22Rv1 (cell line): ENCODE data around the gene SYNE2.

ENCODE experiments used
- CTCF ChIP-seq: fragments of 450-650 bp; IDR thresholded peaks from 2 replicates; pipeline ENCODE4 v1.5.1; 2017; ENCODE audit warnings: mild to moderate bottlenecking
- ZFX ChIP-seq: fragments of 450-650 bp; IDR thresholded peaks from 2 replicates; pipeline ENCODE4 v1.6.1; 2017; ENCODE audit warnings: antibody characterized with exemption, borderline replicate concordance

DNA sequence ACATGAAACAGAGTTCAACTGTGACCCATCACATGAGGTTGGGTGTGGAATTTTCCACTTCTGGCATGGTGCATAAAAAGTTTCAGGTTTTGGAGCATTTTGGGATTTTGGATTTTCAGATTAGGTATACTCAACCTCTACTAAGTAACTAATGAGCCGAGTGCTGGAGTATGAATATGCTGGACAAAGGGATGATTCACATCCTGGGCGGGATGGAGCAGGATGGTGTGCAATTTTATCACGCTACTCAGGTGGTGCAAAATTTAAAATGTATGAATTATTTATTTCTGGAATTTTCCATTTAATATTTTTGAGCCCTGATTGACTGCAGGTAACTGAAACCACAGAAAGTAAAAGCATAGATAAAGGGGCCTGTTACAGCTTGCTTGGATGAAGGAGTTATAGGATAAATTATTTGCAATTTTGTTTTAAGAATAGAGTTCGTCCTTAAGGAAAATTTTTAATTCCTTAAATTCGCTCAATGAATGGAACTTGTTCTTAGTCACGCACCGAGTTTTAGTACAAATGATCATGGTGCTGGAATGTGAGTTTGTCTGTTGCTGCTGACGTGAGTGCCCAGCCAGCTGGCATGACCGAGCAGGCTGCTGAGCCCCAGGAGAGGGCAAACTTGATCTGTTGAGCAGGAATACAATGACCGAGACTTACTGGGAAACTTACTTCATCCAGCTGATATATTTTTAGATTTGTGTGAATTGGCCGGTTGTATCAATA is 265.0 kb downstream of the SYNE2 start:
- no peak for TF ChIP-seq CTCF
- no peak for TF ChIP-seq ZFX
